HepG2 (cell line): Measurements from ENCODE around the gene ARID3C. TPM values are rescaled to one million over a fixed set of nuclear protein-coding genes. Genes with fewer than 3 reads are reported as not detected.

Source experiments
- ARHGAP35 ChIP-seq: sonication (generic); formaldehyde crosslinking; IDR thresholded peaks from 2 replicates; pipeline ENCODE4 v1.9.0; 2022; ENCODE audit warnings: mild to moderate bottlenecking, inconsistent platforms, moderate library complexity, missing genetic modification reagents, borderline replicate concordance
- CBX1 ChIP-seq: IDR thresholded peaks from one replicate; pipeline ENCODE4 v1.6.1; 2016; ENCODE audit warnings: antibody characterized with exemption, low read depth
- CHD2 ChIP-seq: IDR thresholded peaks from 2 replicates; pipeline ENCODE4 v1.6.1; 2011; ENCODE audit warnings: low read depth, low read length, improper control_type of control experiment
- GLMP ChIP-seq: sonication (generic); formaldehyde crosslinking; IDR thresholded peaks from 2 replicates; pipeline ENCODE4 v1.9.0; 2021; ENCODE audit warnings: missing genetic modification reagents, mild to moderate bottlenecking, borderline replicate concordance
- HDAC6 ChIP-seq: fragments of 200-600 bp; sonication (generic); IDR thresholded peaks from 2 replicates; pipeline ENCODE4 v1.7.0; 2017; ENCODE audit warnings: mild to moderate bottlenecking, antibody characterized with exemption, low read length, low read depth
- HIVEP1 ChIP-seq: sonication (generic); formaldehyde crosslinking; IDR thresholded peaks from 2 replicates; pipeline ENCODE4 v1.4.0; 2020; ENCODE audit warnings: mild to moderate bottlenecking, missing genetic modification reagents
- IRF1 ChIP-seq: sonication (generic); formaldehyde crosslinking; IDR thresholded peaks from 2 replicates; pipeline ENCODE4 v1.4.0; 2020; ENCODE audit warnings: low read depth, mild to moderate bottlenecking, missing genetic modification reagents
- NCOA1 ChIP-seq: sonication (generic); formaldehyde crosslinking; IDR thresholded peaks from 2 replicates; pipeline ENCODE4 v1.9.0; 2021; ENCODE audit warnings: missing genetic modification reagents
- NCOR1 ChIP-seq: fragments of 200-600 bp; sonication (generic); IDR thresholded peaks from 2 replicates; pipeline ENCODE4 v1.7.0; 2017; ENCODE audit warnings: antibody characterized with exemption, low read length, borderline replicate concordance
- NONO ChIP-seq, 2 experiments: fragments of 450-650 bp in 1 of 2; sonication (generic) in 1 of 2; formaldehyde crosslinking in 1 of 2; IDR thresholded peaks in 1 of 2; conservative IDR thresholded peaks in 1 of 2; 2 replicates each; pipeline versions ENCODE4 v1.6.1 to v1.8.0; 2017 to 2022; ENCODE audit warnings: mild to moderate bottlenecking in 1 of 2, missing genetic modification reagents in 1 of 2, moderate library complexity in 1 of 2
- PCBP1 ChIP-seq: fragments of 200-400 bp; formaldehyde crosslinking; IDR thresholded peaks from 2 replicates; pipeline ENCODE4 v1.6.1; 2017; ENCODE audit warnings: mild to moderate bottlenecking, low read depth, low read length, borderline replicate concordance
- SMC3 ChIP-seq: IDR thresholded peaks from 2 replicates; pipeline ENCODE4 v1.6.1; 2011; ENCODE audit warnings: low read length, improper control_type of control experiment
- SOX5 ChIP-seq: IDR thresholded peaks from 2 replicates; pipeline ENCODE4 v1.6.1; 2016; ENCODE audit warnings: borderline replicate concordance
- SRF ChIP-seq: IDR thresholded peaks from 2 replicates; pipeline ENCODE4 v1.6.1; 2011; ENCODE audit warnings: mild to moderate bottlenecking, low read depth, low read length, moderate library complexity
- SRSF9 ChIP-seq: fragments of 200-400 bp; formaldehyde crosslinking; IDR thresholded peaks from 2 replicates; pipeline ENCODE4 v1.6.1; 2018; ENCODE audit warnings: borderline replicate concordance, mild to moderate bottlenecking, low read depth, low read length; ENCODE audit not compliant: insufficient read depth, poor library complexity, severe bottlenecking
- STAG1 ChIP-seq: sonication (generic); formaldehyde crosslinking; IDR thresholded peaks from 2 replicates; pipeline ENCODE4 v1.4.0; 2020; ENCODE audit warnings: missing genetic modification reagents
- THRA ChIP-seq: sonication (generic); formaldehyde crosslinking; IDR thresholded peaks from 2 replicates; pipeline ENCODE4 v1.4.0; 2020; ENCODE audit warnings: missing genetic modification reagents, borderline replicate concordance
- ZBED4 ChIP-seq: sonication (generic); formaldehyde crosslinking; IDR thresholded peaks from 2 replicates; pipeline ENCODE4 v1.4.0; 2020; ENCODE audit warnings: missing genetic modification reagents, borderline replicate concordance
- ZNF441 ChIP-seq: sonication (generic); formaldehyde crosslinking; IDR thresholded peaks from 2 replicates; pipeline ENCODE4 v1.7.0; 2021; ENCODE audit warnings: missing genetic modification reagents, borderline replicate concordance
- ZNF674 ChIP-seq: sonication (generic); formaldehyde crosslinking; IDR thresholded peaks from 2 replicates; pipeline ENCODE4 v1.5.0; 2020; ENCODE audit warnings: low read depth, mild to moderate bottlenecking, missing genetic modification reagents
- ZNF766 ChIP-seq: sonication (generic); formaldehyde crosslinking; IDR thresholded peaks from 2 replicates; pipeline ENCODE4 v1.5.0; 2020; ENCODE audit warnings: missing genetic modification reagents, borderline replicate concordance
- polyA plus RNA-seq, 8 experiments: library from polyadenylated mRNA; depleted of rRNA in 3 of 8; stranded (reverse) in 7 of 8; unstranded in 1 of 8; fragments of >200 nt; fragmentation: Illumina TruSeq in 4 of 8; extraction: Trizol in 4 of 8; gene quantifications; 2 replicates each; pipeline versions ENCODE4 v1.2.1 to v1.2.3, GENCODE V29; 2011 to 2016; ENCODE audit warnings: low read depth in 4 of 8, missing spikeins in 1 of 8, mixed read lengths in 1 of 8; ENCODE audit not compliant: insufficient read depth in 1 of 8
- total RNA-seq, 5 experiments: library from RNA; depleted of rRNA; stranded (reverse); fragments of >200 nt; fragmentation: Illumina TruSeq; extraction: Trizol; gene quantifications; 2 replicates each; pipeline ENCODE4 v1.2.3, GENCODE V29; 2016; ENCODE audit warnings: low read depth in 1 of 5

The ARID3C gene
- total and polyA plus RNA-seq, 2 of the 13 experiments (the other 11 are each of a cell fraction or from before 2014, with no cell fraction given) = not detected

GRCh38 chr9:34664281-34665066 lies 35.6 kb upstream of the ARID3C start (continued):
- TF ChIP-seq NONO (IDR thresholded peaks at IDR 0.05) (no peak), NONO (CRISPR knock-in tag; conservative IDR thresholded peaks at IDR 0.05) (0 out of 2 replicates have a peak, but pooled peaks have one; percentile 44), SRSF9 (no peak), GLMP (CRISPR knock-in tag) (no peak), ZNF441 (no peak), STAG1 (CRISPR knock-in tag) (peak; percentile 30; the same call in 1 of the 2 replicates), SMC3 (peak; percentile 83), CBX1 (no peak), SOX5 (CRISPR knock-in tag) (no peak), IRF1 (no peak), SRF (no peak), NCOA1 (no peak), HDAC6 (no peak), ZBED4 (CRISPR knock-in tag) (peak; percentile 55; the same call in 1 of the 2 replicates), ZNF674 (no peak), PCBP1 (no peak), CHD2 (no peak), THRA (CRISPR knock-in tag) (no peak), ARHGAP35 (CRISPR knock-in tag) (no peak), HIVEP1 (no peak), ZNF766 (CRISPR knock-in tag) (no peak), NCOR1 (no peak)
